ENCODE results near the gene FCER2. TPM values are rescaled to one million over a fixed set of nuclear protein-coding genes. Genes with fewer than 3 reads are reported as not detected.

Gene FCER2
- total RNA-seq, 1 experiment from 2014 or later = not detected

- H3K36me3 ChIP-seq (ENCODE audit: low read depth, low read length) = peaks cover 7% of the 10 kb centered on the region; the same call in 1 of the 2 replicates
- no peak overlapping the region for H3K9ac ChIP-seq (ENCODE audit: low read length)
- CTCF ChIA-PET = interaction anchor here (0.6 to 1.0 kb wide), 2 partner anchors 80 to 130 kb away, joined by 5 to 9 read pairs; no protein-coding TSS in a partner anchor
- H4K20me1 ChIP-seq (ENCODE audit: low read length) = no peaks in the 10 kb centered on the region
- H3K9me3 ChIP-seq (ENCODE audit: low read length) = no peaks in the 10 kb centered on the region
- no peaks in the 10 kb centered on the region for H3K9me2 ChIP-seq (replicated peaks; ENCODE audit: low read length)
- H3K27ac ChIP-seq (ENCODE audit: low read length) = no peak overlapping the region
- BruUV-seq (replicated peaks) = TSS peak; percentile 18
- no peaks in the 10 kb centered on the region for H3K79me2 ChIP-seq (ENCODE audit: low read length)
- H3K27me3 ChIP-seq (ENCODE audit: low read length) = no peaks in the 10 kb centered on the region
- no peak overlapping the region for H3K4me3 ChIP-seq (ENCODE audit: low read length)
- H3K4me2 ChIP-seq (ENCODE audit: low read length) = no peak overlapping the region
- DNase-seq (no peak), ATAC-seq (no peak)
- peaks cover 3% of the 10 kb centered on the region; the same call in 1 of the 2 replicates for H3K4me1 ChIP-seq (ENCODE audit: insufficient read depth, low read length)
- intact Hi-C loops (cut with micrococcal nuclease) = no loop called here
- POLR2A ChIA-PET (ENCODE audit: unreplicated experiment) = interaction anchor here (0.5 kb wide), 1 partner anchor 671 kb away, joined by 7 read pairs; no protein-coding TSS in a partner anchor
- no peak overlapping the region for H2AFZ ChIP-seq (ENCODE audit: low read length)
- H3F3A ChIP-seq (ENCODE audit: low read length, unreplicated experiment) = no peaks in the 10 kb centered on the region
- TF ChIP-seq EZH2phosphoT487 (IDR thresholded peaks at IDR 0.05; ENCODE audit: borderline replicate concordance, low read length) (no peak), EZH2 (IDR thresholded peaks at IDR 0.05; ENCODE audit: low read length, unreplicated experiment) (no peak)
- TF ChIP-seq, protein P1, sequence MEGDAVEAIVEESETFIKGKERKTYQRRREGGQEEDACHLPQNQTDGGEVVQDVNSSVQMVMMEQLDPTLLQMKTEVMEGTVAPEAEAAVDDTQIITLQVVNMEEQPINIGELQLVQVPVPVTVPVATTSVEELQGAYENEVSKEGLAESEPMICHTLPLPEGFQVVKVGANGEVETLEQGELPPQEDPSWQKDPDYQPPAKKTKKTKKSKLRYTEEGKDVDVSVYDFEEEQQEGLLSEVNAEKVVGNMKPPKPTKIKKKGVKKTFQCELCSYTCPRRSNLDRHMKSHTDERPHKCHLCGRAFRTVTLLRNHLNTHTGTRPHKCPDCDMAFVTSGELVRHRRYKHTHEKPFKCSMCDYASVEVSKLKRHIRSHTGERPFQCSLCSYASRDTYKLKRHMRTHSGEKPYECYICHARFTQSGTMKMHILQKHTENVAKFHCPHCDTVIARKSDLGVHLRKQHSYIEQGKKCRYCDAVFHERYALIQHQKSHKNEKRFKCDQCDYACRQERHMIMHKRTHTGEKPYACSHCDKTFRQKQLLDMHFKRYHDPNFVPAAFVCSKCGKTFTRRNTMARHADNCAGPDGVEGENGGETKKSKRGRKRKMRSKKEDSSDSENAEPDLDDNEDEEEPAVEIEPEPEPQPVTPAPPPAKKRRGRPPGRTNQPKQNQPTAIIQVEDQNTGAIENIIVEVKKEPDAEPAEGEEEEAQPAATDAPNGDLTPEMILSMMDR (conservative IDR thresholded peaks at IDR 0.05; ENCODE audit: low read depth, low read length) = no peak
These were observed 53.5 kb downstream of the FCER2 start for GRCh38 chr19:7648265-7649014.

GRCh38 chr19:7647156-7647555, 54.8 kb downstream of the FCER2 start:
- ATAC-seq (no peak), DNase-seq (no peak)
- ChIA-PET CTCF (no interaction called here), POLR2A (ENCODE audit: unreplicated experiment) (no interaction called here)
- no TSS peak for BruUV-seq (replicated peaks)
- Histone ChIP-seq H3K4me2 (ENCODE audit: low read length) (no peak overlapping the region), H3K4me1 (ENCODE audit: insufficient read depth, low read length) (peaks cover under 1% of the 10 kb centered on the region; the same call in 1 of the 2 replicates), H4K20me1 (ENCODE audit: low read length) (no peaks in the 10 kb centered on the region), H3K9ac (ENCODE audit: low read length) (no peak overlapping the region), H3K79me2 (ENCODE audit: low read length) (no peaks in the 10 kb centered on the region), H3K36me3 (ENCODE audit: low read depth, low read length) (peaks cover 7% of the 10 kb centered on the region; the same call in 1 of the 2 replicates), H3K4me3 (ENCODE audit: low read length) (no peak overlapping the region), H3K9me3 (ENCODE audit: low read length) (no peaks in the 10 kb centered on the region), H3K27me3 (ENCODE audit: low read length) (no peaks in the 10 kb centered on the region), H3K9me2 (replicated peaks; ENCODE audit: low read length) (no peaks in the 10 kb centered on the region), H2AFZ (ENCODE audit: low read length) (no peak overlapping the region), H3F3A (ENCODE audit: low read length, unreplicated experiment) (no peaks in the 10 kb centered on the region), H3K27ac (ENCODE audit: low read length) (no peak overlapping the region)
- no peak for TF ChIP-seq EZH2 (IDR thresholded peaks at IDR 0.05; ENCODE audit: low read length, unreplicated experiment)
- no peak for TF ChIP-seq EZH2phosphoT487 (IDR thresholded peaks at IDR 0.05; ENCODE audit: borderline replicate concordance, low read length)
- TF ChIP-seq, protein P1 (conservative IDR thresholded peaks at IDR 0.05; ENCODE audit: low read depth, low read length) = no peak
- intact Hi-C loops (cut with micrococcal nuclease) = no loop called here

DNA sequence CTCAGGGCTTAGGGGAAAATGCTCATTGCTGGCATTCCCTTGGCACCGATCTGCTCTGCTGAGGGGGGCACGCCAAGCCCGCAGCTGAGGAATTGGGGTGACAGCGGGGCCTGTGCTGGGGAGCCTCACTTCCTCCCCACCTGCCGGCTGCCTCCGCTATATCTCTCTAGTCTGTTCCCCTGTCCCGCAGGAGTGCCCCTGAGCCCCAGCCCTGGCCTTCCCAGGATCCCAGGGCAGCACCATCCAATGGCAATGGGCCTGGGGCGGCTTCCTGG, 55.6 kb downstream of the FCER2 start:
- H2AFZ ChIP-seq (ENCODE audit: low read length) = no peak overlapping the region
- ChIA-PET CTCF (no interaction called here), POLR2A (ENCODE audit: unreplicated experiment) (no interaction called here)
- H3K9me3 ChIP-seq (ENCODE audit: low read length) = no peaks in the 10 kb centered on the region
- no peak overlapping the region for H3K4me2 ChIP-seq (ENCODE audit: low read length)
- TF ChIP-seq EZH2phosphoT487 (IDR thresholded peaks at IDR 0.05; ENCODE audit: borderline replicate concordance, low read length) (no peak), EZH2 (IDR thresholded peaks at IDR 0.05; ENCODE audit: low read length, unreplicated experiment) (no peak)
- TF ChIP-seq, protein P1 (conservative IDR thresholded peaks at IDR 0.05; ENCODE audit: low read depth, low read length) = no peak
- BruUV-seq (replicated peaks) = no TSS peak
- H3K9me2 ChIP-seq (replicated peaks; ENCODE audit: low read length) = no peaks in the 10 kb centered on the region
- no peaks in the 10 kb centered on the region for H3K79me2 ChIP-seq (ENCODE audit: low read length)
- H3K4me1 ChIP-seq (ENCODE audit: insufficient read depth, low read length) = no peaks in the 10 kb centered on the region
- H3F3A ChIP-seq (ENCODE audit: low read length, unreplicated experiment) = no peaks in the 10 kb centered on the region
- no peak for ATAC-seq
- DNase-seq = no peak
- H3K9ac ChIP-seq (ENCODE audit: low read length) = no peak overlapping the region
- no peak overlapping the region for H3K27ac ChIP-seq (ENCODE audit: low read length)
- H3K4me3 ChIP-seq (ENCODE audit: low read length) = no peak overlapping the region
- no peaks in the 10 kb centered on the region for H4K20me1 ChIP-seq (ENCODE audit: low read length)
- intact Hi-C loops (cut with micrococcal nuclease) = no loop called here
- H3K36me3 ChIP-seq (ENCODE audit: low read depth, low read length) = peaks cover 7% of the 10 kb centered on the region; the same call in 1 of the 2 replicates
- H3K27me3 ChIP-seq (ENCODE audit: low read length) = no peaks in the 10 kb centered on the region

Measured in PC-3 (cell line).